DND-41 (cell line): ENCODE data around the gene PHOSPHO2.

Experiments used
- ATAC-seq: fragments of 200-7000 bp; cut with Tn5 transposase; 3 replicates; pipeline ENCODE4 v1.9.1; 2021; ENCODE audit warnings: low read depth; ENCODE audit not compliant: insufficient read depth
- DNase-seq: peaks from one replicate; pipeline ENCODE4 v3.0.0-alpha.2; 2020
- H2AFZ ChIP-seq: 2 replicates; pipeline ENCODE4 v1.6.0; 2012; ENCODE audit warnings: low read depth, low read length
- H3K27ac ChIP-seq: 2 replicates; pipeline ENCODE4 v1.5.1; 2012; ENCODE audit warnings: low read length, inconsistent platforms
- H3K27me3 ChIP-seq: fragments of 200-600 bp; sonication (generic); 2 replicates; pipeline ENCODE4 v1.6.0; 2012; ENCODE audit warnings: low read length, mild to moderate bottlenecking, inconsistent platforms; ENCODE audit not compliant: insufficient read depth, poor library complexity
- H3K36me3 ChIP-seq: 2 replicates; pipeline ENCODE4 v1.5.1; 2012; ENCODE audit warnings: low read length, inconsistent platforms; ENCODE audit not compliant: insufficient read depth
- H3K4me1 ChIP-seq: 2 replicates; pipeline ENCODE4 v1.5.1; 2012; ENCODE audit warnings: mild to moderate bottlenecking, low read length; ENCODE audit not compliant: insufficient read depth
- H3K4me2 ChIP-seq: 2 replicates; pipeline ENCODE4 v1.6.0; 2012; ENCODE audit warnings: mild to moderate bottlenecking, moderate library complexity, low read length, inconsistent platforms; ENCODE audit not compliant: insufficient read depth
- H3K4me3 ChIP-seq, 2 experiments: fragments of 200-600 bp in 1 of 2; shearing (Covaris generic) in 1 of 2; 2 replicates each; pipeline ENCODE4 v1.5.1; 2012 to 2016; ENCODE audit warnings: inconsistent platforms in 2 of 2, low read length in 2 of 2, mild to moderate bottlenecking in 2 of 2, low read depth in 1 of 2, moderate library complexity in 1 of 2
- H3K79me2 ChIP-seq: 2 replicates; pipeline ENCODE4 v1.6.0; 2012; ENCODE audit warnings: low read length, inconsistent platforms; ENCODE audit not compliant: insufficient read depth
- H3K9ac ChIP-seq: 2 replicates; pipeline ENCODE4 v1.6.0; 2012; ENCODE audit warnings: low read depth, mild to moderate bottlenecking, inconsistent platforms, low read length, moderate library complexity
- H3K9me3 ChIP-seq: 2 replicates; pipeline ENCODE4 v1.5.1; 2012; ENCODE audit warnings: low read length, moderate library complexity, mild to moderate bottlenecking, inconsistent platforms; ENCODE audit not compliant: insufficient read depth, severe bottlenecking
- H4K20me1 ChIP-seq: 2 replicates; pipeline ENCODE4 v1.6.0; 2012; ENCODE audit warnings: low read length; ENCODE audit not compliant: insufficient read depth
- CTCF ChIP-seq: IDR thresholded peaks from 2 replicates; pipeline ENCODE4 v1.5.1; 2012; ENCODE audit warnings: borderline replicate concordance, low read length, moderate library complexity, mild to moderate bottlenecking; ENCODE audit not compliant: poor library complexity, severe bottlenecking; ENCODE audit errors: extremely low read depth
- EZH2 ChIP-seq: IDR thresholded peaks from 3 replicates; pipeline ENCODE4 v1.6.1; 2012; ENCODE audit warnings: borderline replicate concordance, low read depth, mild to moderate bottlenecking, moderate library complexity, low read length, inconsistent platforms; ENCODE audit not compliant: severe bottlenecking

PHOSPHO2 gene

GRCh38 chr2:169715379-169716237, 21.3 kb downstream of the PHOSPHO2 start:
- Histone ChIP-seq H3K9ac (no peak overlapping the region), H3K36me3 (no peaks in the 10 kb centered on the region), H3K4me1 (no peaks in the 10 kb centered on the region), H2AFZ (no peak overlapping the region), H4K20me1 (no peaks in the 10 kb centered on the region), H3K79me2 (no peaks in the 10 kb centered on the region), H3K4me2 (no peak overlapping the region), H3K9me3 (peaks cover 8% of the 10 kb centered on the region), H3K4me3 (no peak overlapping the region), H3K27ac (no peak overlapping the region), H3K27me3 (no peaks in the 10 kb centered on the region)
- DNase-seq = no peak
- TF ChIP-seq CTCF (no peak), EZH2 (no peak)
- ATAC-seq = peak; percentile 29; the same call in 1 of the 3 replicates

GRCh38 chr2:169716238-169716886, 22.1 kb downstream of the PHOSPHO2 start:
- H3K4me1 ChIP-seq = no peaks in the 10 kb centered on the region
- TF ChIP-seq EZH2 (no peak), CTCF (no peak)
- no peak overlapping the region for H2AFZ ChIP-seq
- no peaks in the 10 kb centered on the region for H3K36me3 ChIP-seq
- DNase-seq (no peak), ATAC-seq (no peak)
- peaks cover 8% of the 10 kb centered on the region for H3K9me3 ChIP-seq
- no peaks in the 10 kb centered on the region for H3K79me2 ChIP-seq
- no peak overlapping the region for H3K9ac ChIP-seq
- no peaks in the 10 kb centered on the region for H4K20me1 ChIP-seq
- H3K27me3 ChIP-seq = no peaks in the 10 kb centered on the region
- no peak overlapping the region for H3K27ac ChIP-seq
- no peak overlapping the region for H3K4me2 ChIP-seq
- H3K4me3 ChIP-seq = no peak overlapping the region

- Histone ChIP-seq H4K20me1 (no peaks in the 10 kb centered on the region), H3K27ac (no peak overlapping the region), H3K4me1 (no peaks in the 10 kb centered on the region), H2AFZ (no peak overlapping the region), H3K9ac (no peak overlapping the region), H3K79me2 (no peaks in the 10 kb centered on the region), H3K4me2 (no peak overlapping the region), H3K4me3 (no peak overlapping the region), H3K36me3 (no peaks in the 10 kb centered on the region), H3K9me3 (peaks cover 2% of the 10 kb centered on the region), H3K27me3 (no peaks in the 10 kb centered on the region)
- TF ChIP-seq EZH2 = no peak
- no peak for TF ChIP-seq CTCF
- DNase-seq (no peak), ATAC-seq (no peak)
Observed at GRCh38 chr2:169716938-169717690, 22.8 kb downstream of the PHOSPHO2 start.
